ENCODE data around the gene ANKS3. TPM values are rescaled to one million over a fixed set of nuclear protein-coding genes. Genes with fewer than 3 reads are reported as not detected.

The ANKS3 gene
- total RNA-seq, 1 donor from 2014 or later = 29.3 TPM

- no peak for DNase-seq
These were observed 87.1 kb downstream of the ANKS3 start for GRCh38 chr16:4646773-4647643.

Other genes with a start within 250 kb of the ANKS3 start
- 12.9 and 17.3 TPM in 2 replicates for gene CDIP1, start 195.5 kb downstream of the ANKS3 start, total RNA-seq
- not detected in 2 replicates for gene C16orf96, start 177.9 kb downstream of the ANKS3 start, total RNA-seq
- gene UBALD1, start 119.4 kb downstream of the ANKS3 start, total RNA-seq = 5.9 and 13.4 TPM in 2 replicates
- gene MGRN1, start 109.4 kb downstream of the ANKS3 start, total RNA-seq = 29.3 and 46.0 TPM in 2 replicates
- 34.4 and 39.0 TPM in 2 replicates for gene NUDT16L1, start 40.7 kb downstream of the ANKS3 start, total RNA-seq
- gene DNAAF8, start 266 bp upstream of the ANKS3 start, total RNA-seq = 0.70 and 1.7 TPM in 2 replicates
- gene ZNF500, start 32.9 kb upstream of the ANKS3 start, total RNA-seq = 9.7 and 10.9 TPM in 2 replicates
- gene SEPTIN12, start 54.1 kb upstream of the ANKS3 start, total RNA-seq = not detected in 2 replicates
- gene SMIM22, start 61.1 kb upstream of the ANKS3 start, total RNA-seq = not detected in 2 replicates
- 22.5 and 22.8 TPM in 2 replicates for gene ROGDI, start 68.4 kb upstream of the ANKS3 start, total RNA-seq
- gene GLYR1, start 113.0 kb upstream of the ANKS3 start, total RNA-seq = 85.6 and 103 TPM in 2 replicates
- 30.1 and 44.6 TPM in 2 replicates for gene UBN1, start 113.2 kb upstream of the ANKS3 start, total RNA-seq
- 3.6 and 7.0 TPM in 2 replicates for gene PPL, start 202.9 kb upstream of the ANKS3 start, total RNA-seq
- 0.14 TPM in 1 of 2 replicates, not detected in the other for gene SEC14L5, start 224.1 kb upstream of the ANKS3 start, total RNA-seq